Fibroblast of pulmonary artery (primary cell): Measurements from ENCODE around the gene ANO2.

Experiments used
- DNase-seq: peaks from one replicate; pipeline ENCODE4 v3.0.0-alpha.2; 2010; ENCODE audit warnings: low read depth
- H3K4me3 ChIP-seq: replicated peaks from 2 replicates; pipeline ENCODE4 v1.5.1; 2011; ENCODE audit warnings: low read depth, mild to moderate bottlenecking, control low read depth, low read length, moderate library complexity
- CTCF ChIP-seq: IDR thresholded peaks from 2 replicates; pipeline ENCODE4 v1.5.1; 2011; ENCODE audit warnings: mild to moderate bottlenecking, control low read depth, low read length, inconsistent platforms; ENCODE audit errors: missing control alignments

Gene ANO2

GRCh38 chr12:5904441-5904840 is 40.6 kb downstream of the ANO2 start:
- no peak for TF ChIP-seq CTCF
- H3K4me3 ChIP-seq: no peak overlapping the region
- DNase-seq: no peak

GRCh38 chr12:5902736-5903135 is 42.3 kb downstream of the ANO2 start:
- H3K4me3 ChIP-seq: no peak overlapping the region
- DNase-seq: no peak
- TF ChIP-seq CTCF: no peak

- TF ChIP-seq CTCF: no peak
These were observed 43.6 kb downstream of the ANO2 start for GRCh38 chr12:5901416-5901815.

GRCh38 chr12:5900533-5901205 is 44.4 kb downstream of the ANO2 start:
- TF ChIP-seq CTCF: no peak
- no peak overlapping the region for H3K4me3 ChIP-seq
- no peak for DNase-seq

More at GRCh38 chr12:5901416-5901815, 43.6 kb downstream of the ANO2 start:
- H3K4me3 ChIP-seq: no peak overlapping the region
- DNase-seq: no peak

- H3K4me3 ChIP-seq: no peak overlapping the region
- no peak for DNase-seq
- TF ChIP-seq CTCF: no peak
These were observed 45.0 kb downstream of the ANO2 start for GRCh38 chr12:5900076-5900475.

GRCh38 chr12:5899675-5900074 is 45.4 kb downstream of the ANO2 start:
- no peak for DNase-seq
- H3K4me3 ChIP-seq: no peak overlapping the region
- TF ChIP-seq CTCF: no peak

- no peak overlapping the region for H3K4me3 ChIP-seq
- DNase-seq: no peak
- TF ChIP-seq CTCF: no peak
These were observed 46.2 kb downstream of the ANO2 start for GRCh38 chr12:5898874-5899273.
